GM12878 (cell line): ENCODE results near the gene CDH8. TPM values are rescaled to one million over a fixed set of nuclear protein-coding genes. Genes with fewer than 3 reads are reported as not detected.

Experiments
- ATAC-seq: fragments of 200-7000 bp; cut with Tn5 transposase; 3 replicates; pipeline ENCODE4 v1.9.1; 2020; ENCODE audit warnings: mild to moderate bottlenecking, moderate library complexity
- BruUV-seq: library from RNA; stranded (reverse); fragments of 400-500 nt; replicated peaks from 2 replicates; lab custom pipeline; 2021; lab: Mats Ljungman, UMichigan
- CTCF ChIA-PET: fragments of 300-600 bp; sonication (Branson Sonifier 250); formaldehyde crosslinking; extraction: SDS; loops from one replicate; lab custom pipeline; 2021; ENCODE audit warnings: inconsistent platforms; lab: Yijun Ruan, JAX
- POLR2A ChIA-PET: fragments of 350-600 bp; formaldehyde crosslinking; extraction: SDS; loops from one replicate; lab custom pipeline; 2021; ENCODE audit warnings: inconsistent platforms; lab: Charles Lee
- RAD21 ChIA-PET: fragments of 300-600 bp; sonication (Branson Sonifier 250); formaldehyde crosslinking; loops from one replicate; lab custom pipeline; 2023; ENCODE audit warnings: antibody characterized with exemption; ENCODE audit not compliant: unreplicated experiment; lab: Charles Lee
- SMC1A ChIA-PET: fragments of 300-600 bp; sonication (Branson Sonifier 250); formaldehyde crosslinking; loops from one replicate; lab custom pipeline; 2023; ENCODE audit not compliant: unreplicated experiment, uncharacterized antibody; lab: Charles Lee
- DNase-seq: peaks from one replicate; pipeline ENCODE4 v3.0.0-alpha.2; 2011; ENCODE audit warnings: low read depth, low spot score
- FAIRE-seq: peaks from 3 replicates; lab custom pipeline; 2011; peaks lifted over from hg19 to GRCh38; lab: Jason Lieb, UNC
- H2AFZ ChIP-seq: 2 replicates; pipeline ENCODE4 v1.6.0; 2011; ENCODE audit warnings: low read depth, low read length, control low read depth; ENCODE audit not compliant: control insufficient read depth
- H3K27ac ChIP-seq: 2 replicates; pipeline ENCODE4 v1.5.1; 2011; ENCODE audit warnings: control low read depth; ENCODE audit not compliant: control insufficient read depth, insufficient read depth
- H3K27me3 ChIP-seq, 2 experiments: replicated peaks in 1 of 2; 2 replicates each; pipeline versions ENCODE4 v1.6.0 to v1.6.1; 2011; ENCODE audit warnings: low read length in 1 of 2; ENCODE audit not compliant: control insufficient read depth in 2 of 2, insufficient read depth in 2 of 2
- H3K36me3 ChIP-seq, 2 experiments: 2 replicates each; pipeline ENCODE4 v1.5.1; 2011; ENCODE audit warnings: low read length in 1 of 2; ENCODE audit not compliant: control insufficient read depth in 2 of 2, insufficient read depth in 2 of 2
- H3K4me1 ChIP-seq: 2 replicates; pipeline ENCODE4 v1.6.1; 2011; ENCODE audit warnings: mild to moderate bottlenecking, low read length, moderate library complexity, mixed read lengths; ENCODE audit not compliant: control insufficient read depth, insufficient read depth
- H3K4me2 ChIP-seq: 2 replicates; pipeline ENCODE4 v1.6.0; 2011; ENCODE audit warnings: control low read depth; ENCODE audit not compliant: control insufficient read depth, insufficient read depth
- H3K4me3 ChIP-seq: fragments of 200-600 bp; sonication (generic); 2 replicates; pipeline ENCODE4 v1.5.1; 2016
- H3K79me2 ChIP-seq: 2 replicates; pipeline ENCODE4 v1.6.0; 2011; ENCODE audit warnings: low read length; ENCODE audit not compliant: control insufficient read depth, insufficient read depth
- H3K9ac ChIP-seq: 2 replicates; pipeline ENCODE4 v1.8.0; 2011; ENCODE audit warnings: low read length, control low read depth, mixed read lengths; ENCODE audit not compliant: control insufficient read depth, insufficient read depth
- H3K9me3 ChIP-seq: replicated peaks from 3 replicates; pipeline ENCODE4 v1.5.1; 2011; ENCODE audit warnings: mild to moderate bottlenecking, low read length; ENCODE audit not compliant: control insufficient read depth, insufficient read depth
- H4K20me1 ChIP-seq: 2 replicates; pipeline ENCODE4 v1.6.0; 2011; ENCODE audit not compliant: control insufficient read depth, insufficient read depth
- BCL11A ChIP-seq: IDR thresholded peaks from 2 replicates; pipeline ENCODE4 v1.6.1; 2011; ENCODE audit warnings: low read depth, low read length
- CBX5 ChIP-seq: sonication (generic); IDR thresholded peaks from 2 replicates; pipeline ENCODE4 v1.6.1; 2016; ENCODE audit warnings: low read depth, moderate library complexity, mild to moderate bottlenecking, inconsistent platforms
- FOS ChIP-seq: IDR thresholded peaks from 3 replicates; pipeline ENCODE4 v1.6.1; 2011; ENCODE audit warnings: borderline replicate concordance; ENCODE audit not compliant: insufficient read length; ENCODE audit errors: extremely low read depth
- HDAC6 ChIP-seq: fragments of 200-600 bp; sonication (generic); IDR thresholded peaks from one replicate; pipeline ENCODE4 v1.8.0; 2017; ENCODE audit warnings: antibody characterized with exemption; ENCODE audit not compliant: unreplicated experiment
- IKZF1 ChIP-seq: fragments of 450-650 bp; conservative IDR thresholded peaks from 2 replicates; pipeline ENCODE4 v1.6.1; 2017; ENCODE audit warnings: antibody characterized with exemption, mild to moderate bottlenecking
- NR2C2 ChIP-seq: IDR thresholded peaks from 2 replicates; pipeline ENCODE4 v1.6.1; 2011; ENCODE audit warnings: borderline replicate concordance, low read depth; ENCODE audit not compliant: control insufficient read depth, insufficient read length
- PAX8 ChIP-seq: fragments of 450-650 bp; IDR thresholded peaks from 2 replicates; pipeline ENCODE4 v1.6.1; 2017; ENCODE audit warnings: mild to moderate bottlenecking, moderate library complexity
- SIN3A ChIP-seq: IDR thresholded peaks from 2 replicates; pipeline ENCODE4 v1.6.1; 2012; ENCODE audit warnings: low read depth, low read length, improper control_type of control experiment
- WGBS: methylation state at CpG from one replicate; pipeline ENCODE4 v1.1.6; 2016; ENCODE audit warnings: low lambda C conversion rate; ENCODE audit not compliant: insufficient replicate concordance, insufficient coverage; ENCODE audit errors: missing lambda C conversion rate; 5-methylcytosine and 5-hydroxymethylcytosine counted together
- in situ Hi-C: fragments of 300-500 bp; cut with MboI; formaldehyde crosslinking; loops from 9 replicates; pipeline ENCODE4 v1.14.3; 2018; ENCODE audit warnings: mixed read lengths
- intact Hi-C: fragments of 100-400 bp; cut with micrococcal nuclease; formaldehyde crosslinking; loops from one replicate; pipeline ENCODE4 v1.14.2; 2022; ENCODE audit not compliant: unreplicated experiment
- polyA plus RNA-seq, 11 experiments: library from polyadenylated mRNA; depleted of rRNA in 4 of 11; unstranded in 6 of 11; stranded (reverse) in 5 of 11; fragments of >200 nt; fragmentation: Nextera tagmentation in 4 of 11; fragmentation: Illumina TruSeq in 1 of 11; extraction: Ambion mirVana in 4 of 11; extraction: Trizol in 1 of 11; gene quantifications; 1 replicate in 1 of 11; 2 replicates in 10 of 11; pipeline versions ENCODE4 v1.2.1 to v1.2.3, GENCODE V29; 2011 to 2016; ENCODE audit warnings: inconsistent platforms in 2 of 11, missing spikeins in 2 of 11, low read depth in 1 of 11
- total RNA-seq, 4 experiments: library from RNA; depleted of rRNA in 3 of 4; stranded (reverse); fragments of >200 nt in 3 of 4; fragmentation: Illumina TruSeq in 1 of 4; extraction: Trizol in 1 of 4; gene quantifications; 2 replicates each; pipeline versions ENCODE4 v1.2.1 to v1.2.3, GENCODE V29; 2013 to 2021
- TF ChIP-seq, protein P1 (sequence below): fragments of 450-650 bp; IDR thresholded peaks from 2 replicates; pipeline ENCODE4 v1.6.1; 2017; ENCODE audit warnings: antibody characterized with exemption, mild to moderate bottlenecking, moderate library complexity
- TF ChIP-seq, protein P2 (sequence below): IDR thresholded peaks from 2 replicates; pipeline ENCODE4 v1.6.1; 2012; ENCODE audit warnings: low read depth, low read length, improper control_type of control experiment
- TF ChIP-seq, protein P3 (sequence below): fragments of 450-650 bp; IDR thresholded peaks from 2 replicates; pipeline ENCODE4 v1.6.1; 2014; ENCODE audit warnings: mild to moderate bottlenecking
- TF ChIP-seq, protein P4 (sequence below): fragments of 150-350 bp; IDR thresholded peaks from 2 replicates; pipeline ENCODE4 v1.6.1; 2014; ENCODE audit warnings: mild to moderate bottlenecking, low read depth, low read length
- TF ChIP-seq, protein P5 (sequence below): fragments of 450-650 bp; IDR thresholded peaks from 2 replicates; pipeline ENCODE4 v1.6.1; 2017; ENCODE audit warnings: mild to moderate bottlenecking, moderate library complexity

The CDH8 gene
- total and polyA plus RNA-seq, 10 of the 15 experiments (the other 5 are each of a cell fraction or from before 2014, with no cell fraction given) = 0.13 to 0.68 (median 0.25) TPM; not detected in 3

DNA sequence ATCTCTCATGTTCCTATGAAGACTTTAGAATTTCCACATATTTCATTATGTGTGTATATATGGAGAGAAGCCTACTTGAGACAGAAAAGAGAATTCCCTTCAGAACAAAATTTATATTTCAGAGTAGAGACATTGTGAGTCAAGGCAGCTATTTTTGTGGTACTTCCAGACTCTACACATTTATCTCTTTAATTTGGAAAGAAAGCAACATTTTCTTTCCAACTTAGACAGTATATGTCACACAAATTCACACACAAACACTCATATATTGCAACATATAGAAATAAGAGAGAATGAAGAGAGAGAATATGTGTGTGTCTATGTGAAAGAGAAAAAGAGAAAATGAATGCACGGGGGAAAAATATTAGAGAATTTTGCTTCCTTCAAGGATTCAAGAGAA lies 158.8 kb downstream of the CDH8 start:
- in situ Hi-C loops (no loop called here), intact Hi-C loops (no loop called here)
- Histone ChIP-seq H3K4me1 (no peaks in the 10 kb centered on the region), H3K36me3 (no peaks in the 10 kb centered on the region), H3K9ac (no peak overlapping the region), H2AFZ (no peak overlapping the region), H3K27ac (no peak overlapping the region), H4K20me1 (no peaks in the 10 kb centered on the region), H3K79me2 (no peaks in the 10 kb centered on the region), H3K4me3 (no peak overlapping the region), H3K4me2 (no peak overlapping the region), H3K27me3 (no peaks in the 10 kb centered on the region), H3K9me3 (no peaks in the 10 kb centered on the region)
- no peak for DNase-seq
- ATAC-seq = no peak
- 100% methylated on average over 1 of the region's 1 CpG for WGBS
- no TSS peak for BruUV-seq
- ChIA-PET CTCF (no interaction called here), SMC1A (no interaction called here), POLR2A (no interaction called here), RAD21 (no interaction called here)
- FAIRE-seq = no peak
- TF ChIP-seq BCL11A (no peak), CBX5 (no peak), NR2C2 (no peak), FOS (no peak), PAX8 (no peak), SIN3A (no peak), HDAC6 (no peak), IKZF1 (no peak)
- TF ChIP-seq, protein P1, sequence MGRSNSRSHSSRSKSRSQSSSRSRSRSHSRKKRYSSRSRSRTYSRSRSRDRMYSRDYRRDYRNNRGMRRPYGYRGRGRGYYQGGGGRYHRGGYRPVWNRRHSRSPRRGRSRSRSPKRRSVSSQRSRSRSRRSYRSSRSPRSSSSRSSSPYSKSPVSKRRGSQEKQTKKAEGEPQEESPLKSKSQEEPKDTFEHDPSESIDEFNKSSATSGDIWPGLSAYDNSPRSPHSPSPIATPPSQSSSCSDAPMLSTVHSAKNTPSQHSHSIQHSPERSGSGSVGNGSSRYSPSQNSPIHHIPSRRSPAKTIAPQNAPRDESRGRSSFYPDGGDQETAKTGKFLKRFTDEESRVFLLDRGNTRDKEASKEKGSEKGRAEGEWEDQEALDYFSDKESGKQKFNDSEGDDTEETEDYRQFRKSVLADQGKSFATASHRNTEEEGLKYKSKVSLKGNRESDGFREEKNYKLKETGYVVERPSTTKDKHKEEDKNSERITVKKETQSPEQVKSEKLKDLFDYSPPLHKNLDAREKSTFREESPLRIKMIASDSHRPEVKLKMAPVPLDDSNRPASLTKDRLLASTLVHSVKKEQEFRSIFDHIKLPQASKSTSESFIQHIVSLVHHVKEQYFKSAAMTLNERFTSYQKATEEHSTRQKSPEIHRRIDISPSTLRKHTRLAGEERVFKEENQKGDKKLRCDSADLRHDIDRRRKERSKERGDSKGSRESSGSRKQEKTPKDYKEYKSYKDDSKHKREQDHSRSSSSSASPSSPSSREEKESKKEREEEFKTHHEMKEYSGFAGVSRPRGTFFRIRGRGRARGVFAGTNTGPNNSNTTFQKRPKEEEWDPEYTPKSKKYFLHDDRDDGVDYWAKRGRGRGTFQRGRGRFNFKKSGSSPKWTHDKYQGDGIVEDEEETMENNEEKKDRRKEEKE = no peak
- TF ChIP-seq, protein P2, sequence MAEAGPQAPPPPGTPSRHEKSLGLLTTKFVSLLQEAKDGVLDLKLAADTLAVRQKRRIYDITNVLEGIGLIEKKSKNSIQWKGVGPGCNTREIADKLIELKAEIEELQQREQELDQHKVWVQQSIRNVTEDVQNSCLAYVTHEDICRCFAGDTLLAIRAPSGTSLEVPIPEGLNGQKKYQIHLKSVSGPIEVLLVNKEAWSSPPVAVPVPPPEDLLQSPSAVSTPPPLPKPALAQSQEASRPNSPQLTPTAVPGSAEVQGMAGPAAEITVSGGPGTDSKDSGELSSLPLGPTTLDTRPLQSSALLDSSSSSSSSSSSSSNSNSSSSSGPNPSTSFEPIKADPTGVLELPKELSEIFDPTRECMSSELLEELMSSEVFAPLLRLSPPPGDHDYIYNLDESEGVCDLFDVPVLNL = no peak
- TF ChIP-seq, protein P3, sequence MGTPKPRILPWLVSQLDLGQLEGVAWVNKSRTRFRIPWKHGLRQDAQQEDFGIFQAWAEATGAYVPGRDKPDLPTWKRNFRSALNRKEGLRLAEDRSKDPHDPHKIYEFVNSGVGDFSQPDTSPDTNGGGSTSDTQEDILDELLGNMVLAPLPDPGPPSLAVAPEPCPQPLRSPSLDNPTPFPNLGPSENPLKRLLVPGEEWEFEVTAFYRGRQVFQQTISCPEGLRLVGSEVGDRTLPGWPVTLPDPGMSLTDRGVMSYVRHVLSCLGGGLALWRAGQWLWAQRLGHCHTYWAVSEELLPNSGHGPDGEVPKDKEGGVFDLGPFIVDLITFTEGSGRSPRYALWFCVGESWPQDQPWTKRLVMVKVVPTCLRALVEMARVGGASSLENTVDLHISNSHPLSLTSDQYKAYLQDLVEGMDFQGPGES = no peak
- TF ChIP-seq, protein P4, sequence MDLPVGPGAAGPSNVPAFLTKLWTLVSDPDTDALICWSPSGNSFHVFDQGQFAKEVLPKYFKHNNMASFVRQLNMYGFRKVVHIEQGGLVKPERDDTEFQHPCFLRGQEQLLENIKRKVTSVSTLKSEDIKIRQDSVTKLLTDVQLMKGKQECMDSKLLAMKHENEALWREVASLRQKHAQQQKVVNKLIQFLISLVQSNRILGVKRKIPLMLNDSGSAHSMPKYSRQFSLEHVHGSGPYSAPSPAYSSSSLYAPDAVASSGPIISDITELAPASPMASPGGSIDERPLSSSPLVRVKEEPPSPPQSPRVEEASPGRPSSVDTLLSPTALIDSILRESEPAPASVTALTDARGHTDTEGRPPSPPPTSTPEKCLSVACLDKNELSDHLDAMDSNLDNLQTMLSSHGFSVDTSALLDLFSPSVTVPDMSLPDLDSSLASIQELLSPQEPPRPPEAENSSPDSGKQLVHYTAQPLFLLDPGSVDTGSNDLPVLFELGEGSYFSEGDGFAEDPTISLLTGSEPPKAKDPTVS = no peak
- TF ChIP-seq, protein P5, sequence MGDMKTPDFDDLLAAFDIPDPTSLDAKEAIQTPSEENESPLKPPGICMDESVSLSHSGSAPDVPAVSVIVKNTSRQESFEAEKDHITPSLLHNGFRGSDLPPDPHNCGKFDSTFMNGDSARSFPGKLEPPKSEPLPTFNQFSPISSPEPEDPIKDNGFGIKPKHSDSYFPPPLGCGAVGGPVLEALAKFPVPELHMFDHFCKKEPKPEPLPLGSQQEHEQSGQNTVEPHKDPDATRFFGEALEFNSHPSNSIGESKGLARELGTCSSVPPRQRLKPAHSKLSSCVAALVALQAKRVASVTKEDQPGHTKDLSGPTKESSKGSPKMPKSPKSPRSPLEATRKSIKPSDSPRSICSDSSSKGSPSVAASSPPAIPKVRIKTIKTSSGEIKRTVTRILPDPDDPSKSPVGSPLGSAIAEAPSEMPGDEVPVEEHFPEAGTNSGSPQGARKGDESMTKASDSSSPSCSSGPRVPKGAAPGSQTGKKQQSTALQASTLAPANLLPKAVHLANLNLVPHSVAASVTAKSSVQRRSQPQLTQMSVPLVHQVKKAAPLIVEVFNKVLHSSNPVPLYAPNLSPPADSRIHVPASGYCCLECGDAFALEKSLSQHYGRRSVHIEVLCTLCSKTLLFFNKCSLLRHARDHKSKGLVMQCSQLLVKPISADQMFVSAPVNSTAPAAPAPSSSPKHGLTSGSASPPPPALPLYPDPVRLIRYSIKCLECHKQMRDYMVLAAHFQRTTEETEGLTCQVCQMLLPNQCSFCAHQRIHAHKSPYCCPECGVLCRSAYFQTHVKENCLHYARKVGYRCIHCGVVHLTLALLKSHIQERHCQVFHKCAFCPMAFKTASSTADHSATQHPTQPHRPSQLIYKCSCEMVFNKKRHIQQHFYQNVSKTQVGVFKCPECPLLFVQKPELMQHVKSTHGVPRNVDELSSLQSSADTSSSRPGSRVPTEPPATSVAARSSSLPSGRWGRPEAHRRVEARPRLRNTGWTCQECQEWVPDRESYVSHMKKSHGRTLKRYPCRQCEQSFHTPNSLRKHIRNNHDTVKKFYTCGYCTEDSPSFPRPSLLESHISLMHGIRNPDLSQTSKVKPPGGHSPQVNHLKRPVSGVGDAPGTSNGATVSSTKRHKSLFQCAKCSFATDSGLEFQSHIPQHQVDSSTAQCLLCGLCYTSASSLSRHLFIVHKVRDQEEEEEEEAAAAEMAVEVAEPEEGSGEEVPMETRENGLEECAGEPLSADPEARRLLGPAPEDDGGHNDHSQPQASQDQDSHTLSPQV = no peak
